ENCODE data around the gene PTPRM.

DNA sequence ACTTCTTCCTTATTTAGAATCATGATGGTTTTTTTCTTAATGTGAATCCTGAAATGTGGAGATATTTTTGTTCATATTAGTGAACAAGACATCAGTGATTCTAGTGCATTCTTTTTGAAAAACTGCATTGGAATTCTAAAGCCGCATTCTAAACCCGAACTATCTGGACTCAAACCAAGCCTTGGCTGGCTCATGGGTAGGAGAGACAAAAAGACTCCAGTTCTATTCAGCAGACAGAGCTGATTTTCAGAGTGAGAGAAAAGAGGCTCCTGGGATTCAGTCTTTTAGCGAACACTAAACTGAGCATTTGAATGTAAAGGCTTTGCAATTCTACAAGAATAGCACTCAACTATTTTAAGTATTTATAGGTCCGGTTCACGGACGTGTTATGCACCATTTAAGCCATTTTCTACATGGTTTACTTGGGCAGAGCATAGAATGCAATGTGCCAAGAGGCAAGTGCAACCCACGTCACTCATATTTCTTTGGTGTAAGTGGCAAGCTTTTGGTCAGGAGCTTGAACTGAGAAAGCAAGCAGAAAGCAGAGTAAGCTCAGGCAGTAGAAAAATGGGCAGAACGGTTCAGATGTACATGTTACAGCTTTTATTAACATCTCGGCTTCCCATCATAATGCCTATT is 814.8 kb downstream of the PTPRM start:
- TF ChIP-seq BHLHE40 (IDR thresholded peaks at IDR 0.05; ENCODE audit: low read depth, low read length) (no peak), CHD1 (IDR thresholded peaks at IDR 0.05; ENCODE audit: low read depth, low read length) (no peak), CTCF (conservative IDR thresholded peaks at IDR 0.05; ENCODE audit: low read depth, low read length) (no peak), RAD21 (IDR thresholded peaks at IDR 0.05; ENCODE audit: low read length) (no peak), POLR2A (IDR thresholded peaks at IDR 0.05; ENCODE audit: low read depth, low read length) (no peak), NFE2L2 (IDR thresholded peaks at IDR 0.05; ENCODE audit: low read depth, low read length) (no peak), CEBPB (IDR thresholded peaks at IDR 0.05; ENCODE audit: low read depth, low read length) (no peak)
